NCI-H82 (cell line): ENCODE data around the gene NTM.
"Not testable (repeated sequence)": the region's sequence is repeated elsewhere in the genome, so short reads cannot be mapped to it uniquely, and the experiment has no call there.

Experiments used
- DNase-seq: peaks from one replicate; lab custom pipeline; 2025; lab: John Stamatoyannopoulos, UW

NTM gene

DNA sequence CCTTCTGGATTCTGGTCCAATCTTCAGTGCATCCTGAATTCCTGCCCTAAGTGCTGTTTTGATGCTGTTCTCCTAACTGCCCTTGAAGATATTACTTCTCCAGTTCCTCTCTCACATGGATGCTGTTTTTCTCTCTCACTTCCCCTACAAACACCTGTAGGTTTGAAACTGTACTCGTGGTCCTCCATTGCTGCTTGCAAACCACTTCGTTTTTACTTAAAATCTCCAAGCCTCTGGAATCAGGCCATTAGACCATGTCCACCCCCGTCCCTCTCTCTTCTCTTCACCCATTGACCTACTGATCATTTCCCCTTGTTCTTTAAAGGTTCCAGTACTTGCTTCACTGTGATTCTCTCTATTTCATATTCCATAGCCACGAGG is 988.1 kb downstream of the NTM start:
- DNase-seq = no peak

GRCh38 chr11:132361011-132361550 is 990.7 kb downstream of the NTM start:
- no peak for DNase-seq

- DNase-seq = no peak
These were observed 995.2 kb downstream of the NTM start for GRCh38 chr11:132365650-132366049.

- no peak for DNase-seq
These were observed 996.9 kb downstream of the NTM start for GRCh38 chr11:132367293-132367692.

GRCh38 chr11:132370114-132370513 is 999.7 kb downstream of the NTM start:
- not testable (repeated sequence) for DNase-seq

DNA sequence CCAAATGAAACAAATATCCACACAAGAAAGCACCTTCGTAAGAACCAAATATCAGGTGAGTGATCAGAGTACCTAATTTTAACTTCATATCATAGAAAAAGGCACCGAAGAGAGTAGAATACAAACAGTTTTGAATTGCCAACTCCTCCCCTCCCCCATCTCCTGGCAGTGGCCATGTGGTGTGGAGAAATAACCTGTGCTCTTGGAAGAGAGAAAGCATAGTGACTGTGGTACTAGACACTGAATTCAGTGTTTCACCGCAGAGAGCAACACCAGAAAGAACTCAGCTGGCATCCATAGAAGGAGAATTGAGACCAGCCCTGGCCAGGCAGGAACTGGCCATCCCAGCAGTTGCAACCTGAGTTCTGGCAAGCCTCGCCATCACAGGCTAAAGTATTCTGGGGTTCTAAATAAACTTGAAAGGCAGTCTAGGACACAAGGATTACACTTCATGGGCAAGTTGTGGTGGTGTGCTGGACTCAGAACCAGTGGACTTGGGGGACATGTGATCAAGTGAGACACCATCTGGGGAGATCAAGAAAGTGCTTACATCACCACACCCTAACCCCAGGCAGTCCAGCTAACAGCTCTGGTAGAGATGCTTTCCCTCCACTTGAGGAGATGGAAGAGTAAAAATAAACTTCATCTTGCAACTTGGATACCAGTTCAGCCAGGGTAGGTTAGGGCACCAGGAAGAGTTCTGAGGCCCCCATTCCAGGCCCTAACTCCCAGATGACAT is 1003.2 kb downstream of the NTM start:
- no peak for DNase-seq

DNA sequence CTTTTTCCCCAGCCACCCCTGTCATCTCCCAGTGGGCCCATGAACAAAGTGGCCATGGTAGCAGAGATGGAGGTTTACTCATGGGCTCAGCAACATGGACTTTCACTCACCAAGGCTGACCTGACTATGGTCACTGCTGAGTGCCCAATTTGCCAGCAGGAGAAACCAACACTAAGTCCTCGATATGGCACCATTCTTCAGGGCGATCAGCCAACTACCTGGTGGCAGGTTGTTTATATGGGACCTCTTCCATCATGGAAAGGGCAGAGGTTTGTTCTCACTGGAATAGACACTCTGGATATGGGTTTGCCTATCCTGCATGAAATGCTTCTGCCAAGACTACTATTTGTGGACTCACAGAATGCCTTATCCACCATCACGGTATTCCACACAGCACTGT is 1009.1 kb downstream of the NTM start:
- no peak for DNase-seq
